Sigmoid colon (tissue), 7 donors: Measurements from ENCODE around the gene GDPD5. TPM values are rescaled to one million over a fixed set of nuclear protein-coding genes. Genes with fewer than 3 reads are reported as not detected.

Experiments
- DNase-seq: peaks from one replicate; pipeline ENCODE4 v3.0.0-alpha.2; 2019
- H3K27ac ChIP-seq, 4 donors: fragments of 200-600 bp; sonication (generic); one replicate each; pipeline ENCODE4 v1.5.1; 2016 to 2019; ENCODE audit warnings: mild to moderate bottlenecking in 1 of 4
- H3K27me3 ChIP-seq, 3 donors: fragments of 200-600 bp; sonication (generic); one replicate each; pipeline ENCODE4 v1.5.1; 2019; ENCODE audit warnings: mild to moderate bottlenecking in 1 of 3
- H3K36me3 ChIP-seq, 4 donors: fragments of 200-600 bp; sonication (generic); one replicate each; pipeline ENCODE4 v1.5.1; 2016 to 2019
- H3K4me1 ChIP-seq, 4 donors: fragments of 200-600 bp; sonication (generic); one replicate each; pipeline ENCODE4 v1.5.1; 2017 to 2019
- H3K4me3 ChIP-seq, 4 donors: fragments of 200-600 bp; sonication (generic); one replicate each; pipeline ENCODE4 v1.5.1; 2017 to 2019; ENCODE audit warnings: mild to moderate bottlenecking in 2 of 4, moderate library complexity in 1 of 4
- H3K9me3 ChIP-seq, 4 donors: fragments of 200-600 bp in 3 of 4; sonication (generic) in 3 of 4; one replicate each; pipeline versions ENCODE4 v1.5.1 to v1.6.1; 2013 to 2019
- CTCF ChIP-seq, 4 experiments: fragments of 450-650 bp in 3 of 4; fragments of 200-600 bp in 1 of 4; IDR thresholded peaks; one replicate each; pipeline ENCODE4 v1.5.1; 2016 to 2019; ENCODE audit warnings: antibody characterized with exemption in 4 of 4, mild to moderate bottlenecking in 3 of 4, moderate library complexity in 2 of 4
- EP300 ChIP-seq, 4 donors: sonication (generic); formaldehyde crosslinking; IDR thresholded peaks; one replicate each; pipeline ENCODE4 v1.6.1; 2017; ENCODE audit warnings: antibody characterized with exemption in 4 of 4
- POLR2A ChIP-seq, 2 donors: fragments of 450-650 bp; IDR thresholded peaks; one replicate each; pipeline ENCODE4 v1.6.1; 2016; ENCODE audit warnings: antibody characterized with exemption in 2 of 2, mild to moderate bottlenecking in 2 of 2, moderate library complexity in 2 of 2
- POLR2AphosphoS5 ChIP-seq, 4 donors: sonication (generic); formaldehyde crosslinking; IDR thresholded peaks; one replicate each; pipeline ENCODE4 v1.6.1; 2017; ENCODE audit warnings: antibody characterized with exemption in 4 of 4
- WGBS, 2 donors: extraction: QIAGEN DNeasy Blood & Tissue Kit; methylation state at CpG; one replicate each; pipeline ENCODE4 v1.1.7; 2013; 5-methylcytosine and 5-hydroxymethylcytosine counted together
- intact Hi-C: fragments of 100-400 bp; cut with DNase I; formaldehyde crosslinking; loops from one replicate; pipeline ENCODE4 v1.15.1; 2023
- polyA plus RNA-seq, 3 donors: library from polyadenylated mRNA; stranded (reverse); fragments of 200-250 nt; gene quantifications; one replicate each; pipeline ENCODE4 v1.2.3, GENCODE V29; 2013
- total RNA-seq, 4 donors: library from RNA; depleted of rRNA; stranded (reverse); fragments of >200 nt; gene quantifications; one replicate each; pipeline ENCODE4 v1.1.0, GENCODE V29; 2016
- donor health status: healthy with polysubstance abuse.
- donor health status: Bipolar disorder and iron deficiency.
- donor health status: healthy.

Gene GDPD5
- total and polyA plus RNA-seq, 7 donors: 2.4 to 8.1 (median 5.8) TPM; not detected in 1

GRCh38 chr11:75510723-75511019 lies 15.1 kb downstream of the GDPD5 start:
- Histone ChIP-seq H3K27me3 (no peaks in the 10 kb centered on the region), H3K4me1 (peaks cover 0 to 13% (median 7%) of the 10 kb centered on the region in 4 donors), H3K27ac (no peak overlapping the region), H3K36me3 (no peaks in the 10 kb centered on the region), H3K4me3 (no peak overlapping the region), H3K9me3 (no peaks in the 10 kb centered on the region)
- intact Hi-C loops: loop anchor here (5.0 kb wide), 1 partner anchor 43 kb away; no protein-coding TSS in a partner anchor
- no peak for TF ChIP-seq POLR2A (IDR thresholded peaks at IDR 0.05)
- no peak for TF ChIP-seq POLR2AphosphoS5 (IDR thresholded peaks at IDR 0.05)
- TF ChIP-seq CTCF (IDR thresholded peaks at IDR 0.05): no peak
- no peak for TF ChIP-seq EP300 (IDR thresholded peaks at IDR 0.05)
- 73 to 76% methylated on average over 5 of the region's 5 CpGs for WGBS, 2 donors
- no peak for DNase-seq

- H3K27me3 ChIP-seq: no peaks in the 10 kb centered on the region
- DNase-seq: no peak
- TF ChIP-seq CTCF (IDR thresholded peaks at IDR 0.05): no peak
- peaks cover 0 to 13% (median 9%) of the 10 kb centered on the region in 4 donors for H3K4me1 ChIP-seq
- 71 to 75% methylated on average over 9 of the region's 9 CpGs for WGBS, 2 donors
- H3K36me3 ChIP-seq: no peaks in the 10 kb centered on the region
- H3K27ac ChIP-seq: no peak overlapping the region
- intact Hi-C loops: loop anchor here (5.0 kb wide), 1 partner anchor 43 kb away; no protein-coding TSS in a partner anchor
- no peaks in the 10 kb centered on the region for H3K9me3 ChIP-seq
- no peak overlapping the region for H3K4me3 ChIP-seq
These were observed 15.6 kb downstream of the GDPD5 start for GRCh38 chr11:75510004-75510722.

- H3K27ac ChIP-seq: no peak overlapping the region
These were observed 16.6 kb downstream of the GDPD5 start for GRCh38 chr11:75509020-75509720.

GRCh38 chr11:75508051-75508561 lies 17.6 kb downstream of the GDPD5 start:
- Histone ChIP-seq H3K9me3 (no peaks in the 10 kb centered on the region), H3K36me3 (no peaks in the 10 kb centered on the region), H3K4me1 (peaks cover 0 to 13% (median 9%) of the 10 kb centered on the region in 4 donors), H3K27me3 (no peaks in the 10 kb centered on the region), H3K4me3 (no peak overlapping the region), H3K27ac (no peak overlapping the region)
- TF ChIP-seq CTCF (IDR thresholded peaks at IDR 0.05) (no peak), POLR2AphosphoS5 (IDR thresholded peaks at IDR 0.05) (no peak)
- intact Hi-C loops: no loop called here
- WGBS, 2 donors: 40 to 46% methylated on average over 8 of the region's 8 CpGs
- no peak for DNase-seq

More at GRCh38 chr11:75509020-75509720, 16.6 kb downstream of the GDPD5 start:
- Histone ChIP-seq H3K27me3 (no peaks in the 10 kb centered on the region), H3K4me3 (no peak overlapping the region), H3K9me3 (no peaks in the 10 kb centered on the region), H3K4me1 (peaks cover 0 to 13% (median 9%) of the 10 kb centered on the region in 4 donors), H3K36me3 (no peaks in the 10 kb centered on the region)
- intact Hi-C loops: no loop called here
- WGBS, 2 donors: 67 to 69% methylated on average over 5 of the region's 5 CpGs
- TF ChIP-seq POLR2A (IDR thresholded peaks at IDR 0.05) (no peak), EP300 (IDR thresholded peaks at IDR 0.05) (no peak), CTCF (IDR thresholded peaks at IDR 0.05) (no peak), POLR2AphosphoS5 (IDR thresholded peaks at IDR 0.05) (no peak)
- DNase-seq: no peak
